OCI-LY1 (cell line): Measurements from ENCODE around the gene POLE.

ENCODE experiments used
- H2AFZ ChIP-seq: fragments of 200-600 bp; sonication (generic), shearing (Covaris generic); 2 replicates; pipeline ENCODE4 v1.6.0; 2014; ENCODE audit warnings: antibody characterized with exemption, mild to moderate bottlenecking, low read length
- H3F3A ChIP-seq: fragments of 200-600 bp; sonication (generic), shearing (Covaris generic); 2 replicates; pipeline ENCODE4 v1.6.0; 2014; ENCODE audit warnings: mild to moderate bottlenecking, antibody characterized with exemption, low read length, moderate library complexity; ENCODE audit not compliant: insufficient read depth
- H3K27ac ChIP-seq: fragments of 200-600 bp; sonication (generic); 2 replicates; pipeline ENCODE4 v1.5.1; 2014; ENCODE audit warnings: low read length, mixed run types, mild to moderate bottlenecking, low read depth; ENCODE audit not compliant: poor library complexity, severe bottlenecking
- H3K27me3 ChIP-seq: fragments of 200-600 bp; sonication (generic); 2 replicates; pipeline ENCODE4 v1.6.0; 2014; ENCODE audit warnings: antibody characterized with exemption, mild to moderate bottlenecking, low read length, moderate library complexity; ENCODE audit not compliant: insufficient read depth
- H3K36me3 ChIP-seq: fragments of 200-600 bp; sonication (generic); 2 replicates; pipeline ENCODE4 v1.6.1; 2014; ENCODE audit warnings: mild to moderate bottlenecking, antibody characterized with exemption, low read length, moderate library complexity, mixed read lengths; ENCODE audit not compliant: insufficient read depth
- H3K4me1 ChIP-seq: fragments of 200-600 bp; sonication (generic); 2 replicates; pipeline ENCODE4 v1.5.1; 2014; ENCODE audit warnings: mild to moderate bottlenecking, low read length, moderate library complexity; ENCODE audit not compliant: insufficient read depth, severe bottlenecking
- H3K4me2 ChIP-seq: fragments of 200-600 bp; sonication (generic), shearing (Covaris generic); 2 replicates; pipeline ENCODE4 v1.6.1; 2014; ENCODE audit warnings: low read length
- H3K4me3 ChIP-seq: fragments of 200-600 bp; sonication (generic); 2 replicates; pipeline ENCODE4 v1.5.1; 2014; ENCODE audit warnings: low read length, low read depth, mild to moderate bottlenecking, mixed read lengths; ENCODE audit not compliant: poor library complexity, severe bottlenecking
- H3K79me2 ChIP-seq: fragments of 200-600 bp; shearing (Covaris generic); 2 replicates; pipeline ENCODE4 v1.6.1; 2016; ENCODE audit warnings: mixed run types, low read length, mixed read lengths; ENCODE audit not compliant: insufficient read depth
- H3K9ac ChIP-seq: fragments of 200-600 bp; sonication (generic), shearing (Covaris generic); 2 replicates; pipeline ENCODE4 v1.6.1; 2014; ENCODE audit warnings: mild to moderate bottlenecking, low read length, mixed read lengths
- H3K9me2 ChIP-seq: fragments of 200-600 bp; sonication (generic), shearing (Covaris generic); 2 replicates; pipeline ENCODE4 v1.6.1; 2014; ENCODE audit warnings: low read depth, mild to moderate bottlenecking, low read length, mixed read lengths
- H3K9me3 ChIP-seq: fragments of 200-600 bp; shearing (Covaris generic); 2 replicates; pipeline ENCODE4 v1.6.1; 2014; ENCODE audit warnings: low read length, mixed read lengths
- H4K20me1 ChIP-seq: fragments of 200-600 bp; sonication (generic), shearing (Covaris generic); 2 replicates; pipeline ENCODE4 v1.6.0; 2016; ENCODE audit warnings: mild to moderate bottlenecking, low read length; ENCODE audit not compliant: insufficient read depth
- CTCF ChIP-seq: fragments of 200-600 bp; sonication (generic), shearing (Covaris generic); IDR thresholded peaks from 2 replicates; pipeline ENCODE4 v1.5.1; 2017; ENCODE audit warnings: mild to moderate bottlenecking, antibody characterized with exemption, low read length, moderate library complexity, mixed read lengths
- EZH2 ChIP-seq: fragments of 200-600 bp; sonication (generic), shearing (Covaris generic); IDR thresholded peaks from 2 replicates; pipeline ENCODE4 v1.8.0; 2017; ENCODE audit warnings: borderline replicate concordance, mixed run types, mild to moderate bottlenecking, antibody characterized with exemption, low read length, moderate library complexity, mixed read lengths

POLE gene

GRCh38 chr12:132659146-132659545 is 28.0 kb downstream of the POLE start:
- TF ChIP-seq EZH2 (no peak), CTCF (no peak)
- Histone ChIP-seq H3K79me2 (no peaks in the 10 kb centered on the region), H2AFZ (no peak overlapping the region), H3K9ac (no peak overlapping the region), H3K36me3 (peaks cover 98% of the 10 kb centered on the region), H3K4me2 (no peak overlapping the region), H3K4me1 (no peaks in the 10 kb centered on the region), H3K27ac (no peak overlapping the region), H3K9me2 (no peaks in the 10 kb centered on the region), H3F3A (no peaks in the 10 kb centered on the region), H3K9me3 (no peaks in the 10 kb centered on the region), H4K20me1 (no peaks in the 10 kb centered on the region), H3K4me3 (no peak overlapping the region), H3K27me3 (no peaks in the 10 kb centered on the region)

DNA sequence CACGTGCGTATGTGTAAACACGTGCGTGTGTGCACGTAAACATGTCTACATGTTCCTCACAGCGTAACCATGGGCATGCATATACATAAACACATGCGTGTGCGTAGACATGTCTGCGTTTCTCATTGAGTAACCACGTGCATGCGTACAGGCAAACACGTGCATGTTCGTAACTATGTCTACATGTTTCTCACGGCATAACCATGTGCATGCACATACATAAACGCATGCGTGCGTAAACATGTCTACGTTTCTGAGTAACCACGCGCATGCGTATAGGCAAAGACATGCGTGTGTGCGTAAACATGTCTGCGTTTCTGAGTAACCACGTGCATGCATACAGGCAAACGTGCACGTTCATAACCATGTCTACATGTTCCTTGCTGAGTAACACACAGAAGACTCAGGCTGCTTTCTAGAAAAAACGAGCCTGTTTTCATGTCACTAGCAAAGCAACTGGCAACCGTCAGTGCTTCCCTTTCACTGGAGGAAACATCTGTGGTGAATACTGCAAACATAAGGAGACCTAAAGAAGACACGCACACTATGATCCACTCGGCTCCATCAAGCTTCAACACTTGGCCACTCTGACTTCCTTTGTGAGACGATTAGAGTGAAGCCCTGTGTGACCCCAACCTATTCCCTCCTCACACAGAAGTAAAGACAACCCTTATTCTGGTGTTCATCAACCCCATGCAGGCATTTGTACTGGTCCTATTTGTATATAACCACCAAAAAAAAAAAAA is 28.8 kb downstream of the POLE start:
- H2AFZ ChIP-seq = no peak overlapping the region
- H3K27ac ChIP-seq = no peak overlapping the region
- H3K4me1 ChIP-seq = no peaks in the 10 kb centered on the region
- no peaks in the 10 kb centered on the region for H3K9me2 ChIP-seq
- no peaks in the 10 kb centered on the region for H3K27me3 ChIP-seq
- peaks cover 98% of the 10 kb centered on the region for H3K36me3 ChIP-seq
- H3K9me3 ChIP-seq = no peaks in the 10 kb centered on the region
- no peaks in the 10 kb centered on the region for H4K20me1 ChIP-seq
- no peaks in the 10 kb centered on the region for H3K79me2 ChIP-seq
- H3K4me2 ChIP-seq = no peak overlapping the region
- no peak overlapping the region for H3K9ac ChIP-seq
- TF ChIP-seq CTCF (no peak), EZH2 (no peak)
- H3F3A ChIP-seq = no peaks in the 10 kb centered on the region
- H3K4me3 ChIP-seq = no peak overlapping the region

- Histone ChIP-seq H2AFZ (no peak overlapping the region), H3F3A (no peaks in the 10 kb centered on the region), H3K27me3 (no peaks in the 10 kb centered on the region), H3K9me3 (no peaks in the 10 kb centered on the region), H3K9ac (no peak overlapping the region), H3K9me2 (no peaks in the 10 kb centered on the region), H3K36me3 (peaks cover 97% of the 10 kb centered on the region), H3K79me2 (no peaks in the 10 kb centered on the region), H3K27ac (no peak overlapping the region), H3K4me1 (no peaks in the 10 kb centered on the region), H4K20me1 (no peaks in the 10 kb centered on the region), H3K4me2 (no peak overlapping the region), H3K4me3 (no peak overlapping the region)
- no peak for TF ChIP-seq CTCF
- no peak for TF ChIP-seq EZH2
Observed at GRCh38 chr12:132657004-132657727, 30.0 kb downstream of the POLE start.
